HEK293 (cell line): ENCODE measurements around the gene SELENOO.

Experiments used
- CTCF ChIA-PET: fragments of 350-600 bp; formaldehyde crosslinking; extraction: SDS; loops from one replicate; lab custom pipeline; 2021; ENCODE audit warnings: antibody characterized with exemption; lab: Yijun Ruan, JAX
- POLR2A ChIA-PET: fragments of 300-600 bp; formaldehyde crosslinking; extraction: SDS; loops from one replicate; lab custom pipeline; 2020; ENCODE audit warnings: antibody characterized with exemption, inconsistent platforms; lab: Yijun Ruan, JAX
- H3K27ac ChIP-seq: fragments of 200-500 bp; sonication (Bioruptor generic); 2 replicates; pipeline ENCODE4 v1.5.1; 2014; ENCODE audit warnings: low read depth, low read length, control low read depth, inconsistent platforms; ENCODE audit errors: extremely low read depth
- H3K36me3 ChIP-seq, 2 experiments: fragments of 200-500 bp in 1 of 2; sonication (Bioruptor generic) in 1 of 2; 1 replicate in 1 of 2; 2 replicates in 1 of 2; pipeline ENCODE4 v1.5.1; 2014 to 2017; ENCODE audit warnings: inconsistent platforms in 2 of 2, low read length in 2 of 2; ENCODE audit not compliant: control insufficient read depth in 2 of 2, insufficient read depth in 1 of 2
- H3K4me1 ChIP-seq: fragments of 200-500 bp; sonication (Bioruptor generic); 2 replicates; pipeline ENCODE4 v1.5.1; 2014; ENCODE audit warnings: mild to moderate bottlenecking, low read length, inconsistent platforms; ENCODE audit not compliant: control insufficient read depth, insufficient read depth
- H3K4me3 ChIP-seq: 2 replicates; pipeline ENCODE4 v1.5.1; 2011; ENCODE audit warnings: low read depth, mild to moderate bottlenecking, control low read depth, low read length, moderate library complexity
- H3K9me3 ChIP-seq: fragments of 200-500 bp; sonication (Bioruptor generic); 2 replicates; pipeline ENCODE4 v1.5.1; 2014; ENCODE audit warnings: low read depth, low read length, inconsistent platforms; ENCODE audit not compliant: control insufficient read depth, insufficient read depth
- MEIS1 ChIP-seq: sonication (generic); formaldehyde crosslinking; IDR thresholded peaks from 2 replicates; pipeline ENCODE4 v1.8.1; 2022; ENCODE audit warnings: missing genetic modification reagents, mild to moderate bottlenecking, borderline replicate concordance
- PRDM1 ChIP-seq: fragments of 450-650 bp; formaldehyde crosslinking; IDR thresholded peaks from 2 replicates; pipeline ENCODE4; 2016; ENCODE audit warnings: missing biosample characterization, missing genetic modification characterization
- SALL2 ChIP-seq: fragments of 450-650 bp; formaldehyde crosslinking; IDR thresholded peaks from 2 replicates; pipeline ENCODE4 v1.5.0; 2017; ENCODE audit warnings: missing biosample characterization, mild to moderate bottlenecking, missing genetic modification characterization, borderline replicate concordance
- SP7 ChIP-seq: fragments of 450-650 bp; formaldehyde crosslinking; IDR thresholded peaks from 2 replicates; pipeline ENCODE4 v1.5.1; 2016; ENCODE audit warnings: missing biosample characterization, missing genetic modification characterization
- TCF7L2 ChIP-seq: IDR thresholded peaks from 2 replicates; pipeline ENCODE4 v1.6.1; 2011; ENCODE audit warnings: low read depth, mild to moderate bottlenecking, inconsistent platforms, low read length, moderate library complexity, borderline replicate concordance
- ZBTB8A ChIP-seq: fragments of 450-650 bp; formaldehyde crosslinking; IDR thresholded peaks from 2 replicates; pipeline ENCODE4 v1.5.1; 2016; ENCODE audit warnings: missing biosample characterization, missing genetic modification characterization
- ZNF549 ChIP-seq: fragments of 450-650 bp; IDR thresholded peaks from 2 replicates; pipeline ENCODE4 v1.5.1; 2018; ENCODE audit warnings: missing biosample characterization, missing genetic modification characterization, mild to moderate bottlenecking, inconsistent platforms, moderate library complexity
- ZNF596 ChIP-seq: fragments of 450-650 bp; IDR thresholded peaks from 2 replicates; pipeline ENCODE4 v1.5.0; 2018; ENCODE audit warnings: missing biosample characterization, mild to moderate bottlenecking, missing genetic modification characterization, moderate library complexity
- ZNF623 ChIP-seq: fragments of 450-650 bp; formaldehyde crosslinking; IDR thresholded peaks from 2 replicates; pipeline ENCODE4 v1.5.1; 2016; ENCODE audit warnings: missing biosample characterization, missing genetic modification characterization
- ZNF626 ChIP-seq: fragments of 450-650 bp; sonication (Bioruptor Pico); formaldehyde crosslinking; IDR thresholded peaks from 2 replicates; pipeline ENCODE4 v1.5.1; 2018; ENCODE audit warnings: missing biosample characterization, missing genetic modification characterization, inconsistent platforms
- ZNF670 ChIP-seq: fragments of 450-650 bp; formaldehyde crosslinking; IDR thresholded peaks from 2 replicates; pipeline ENCODE4 v1.5.1; 2016; ENCODE audit warnings: missing biosample characterization, missing genetic modification characterization, low read depth
- ZNF707 ChIP-seq: fragments of 450-650 bp; formaldehyde crosslinking; IDR thresholded peaks from 2 replicates; pipeline ENCODE4 v1.5.1; 2016; ENCODE audit warnings: missing biosample characterization, missing genetic modification characterization
- ZNF768 ChIP-seq: fragments of 450-650 bp; formaldehyde crosslinking; IDR thresholded peaks from 2 replicates; pipeline ENCODE4 v1.5.1; 2018; ENCODE audit warnings: missing biosample characterization, mild to moderate bottlenecking, missing genetic modification characterization
- TF ChIP-seq, protein P1 (sequence below): fragments of 450-650 bp; formaldehyde crosslinking; IDR thresholded peaks from 2 replicates; pipeline ENCODE4 v1.5.1; 2016; ENCODE audit warnings: missing biosample characterization, missing genetic modification characterization
- TF ChIP-seq, protein P2 (sequence below): fragments of 450-650 bp; formaldehyde crosslinking; IDR thresholded peaks from 2 replicates; pipeline ENCODE4 v1.5.1; 2017; ENCODE audit warnings: missing biosample characterization, mild to moderate bottlenecking, missing genetic modification characterization, moderate library complexity
- TF ChIP-seq, protein P3 (sequence below): fragments of 450-650 bp; formaldehyde crosslinking; IDR thresholded peaks from 2 replicates; pipeline ENCODE4 v1.5.1; 2016; ENCODE audit warnings: missing biosample characterization, missing genetic modification characterization
- TF ChIP-seq, protein P4 (sequence below): fragments of 450-650 bp; formaldehyde crosslinking; IDR thresholded peaks from 2 replicates; pipeline ENCODE4 v1.5.1; 2016; ENCODE audit warnings: missing biosample characterization, missing genetic modification characterization

SELENOO gene

DNA sequence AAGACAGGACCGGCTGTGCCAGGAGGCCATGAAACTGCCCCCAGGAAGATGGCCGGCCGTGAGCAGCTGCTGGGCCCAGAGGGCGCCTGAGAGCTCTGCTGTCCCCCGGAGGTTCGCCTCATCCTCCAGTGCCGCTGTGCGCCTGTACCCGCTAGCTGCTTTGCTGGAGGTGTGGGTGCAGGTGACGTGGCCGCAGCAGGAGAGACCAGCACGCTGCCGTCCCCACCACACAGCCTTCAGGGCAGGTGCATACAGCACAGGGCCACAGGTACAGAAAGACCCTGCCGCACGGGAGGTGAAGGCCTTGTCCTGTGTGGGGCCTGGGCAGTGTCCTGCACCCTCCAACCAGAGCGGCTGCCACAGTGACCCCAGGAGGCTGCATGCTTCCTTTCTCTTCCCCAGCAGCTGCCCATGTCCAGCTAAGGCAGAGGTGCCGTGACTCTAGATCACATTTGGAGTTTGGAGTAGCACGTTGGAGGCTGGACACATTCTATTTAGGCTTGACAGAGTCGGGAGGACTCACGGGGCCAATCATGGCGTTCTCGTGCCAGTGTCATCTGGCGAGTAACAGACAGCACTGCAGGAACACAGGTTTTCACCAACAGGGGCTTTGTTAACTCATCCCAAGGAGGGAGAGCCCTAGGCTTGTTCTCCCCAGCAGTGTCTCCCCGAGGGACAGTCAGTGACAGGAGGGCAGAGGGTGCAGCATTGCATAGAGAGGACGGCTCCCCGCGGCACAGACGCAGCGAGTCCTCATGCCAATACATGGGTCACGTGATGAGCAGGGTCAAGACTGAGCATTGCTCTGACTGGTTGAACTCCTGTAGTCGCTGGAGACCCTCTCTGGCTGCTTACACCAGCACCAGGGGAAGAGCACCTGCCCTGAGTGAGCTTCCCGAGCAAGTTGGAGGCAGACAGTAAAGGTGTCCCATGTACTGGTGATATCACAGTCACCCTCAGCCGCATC is 49.0 kb upstream of the SELENOO start:
- Histone ChIP-seq H3K27ac (no peak overlapping the region), H3K4me1 (no peaks in the 10 kb centered on the region), H3K9me3 (no peaks in the 10 kb centered on the region), H3K36me3 (no peaks in the 10 kb centered on the region), H3K4me3 (no peak overlapping the region)
- POLR2A ChIA-PET = interaction anchor here (1.9 kb wide), 1 partner anchor 39 kb away, joined by 4 read pairs; no protein-coding TSS in a partner anchor
- CTCF ChIA-PET = interaction anchor here (0.6 to 3.6 kb wide), 4 partner anchors 57 to 541 kb away, joined by 3 to 24 read pairs (median 5); no protein-coding TSS in a partner anchor
- TF ChIP-seq, protein P1, sequence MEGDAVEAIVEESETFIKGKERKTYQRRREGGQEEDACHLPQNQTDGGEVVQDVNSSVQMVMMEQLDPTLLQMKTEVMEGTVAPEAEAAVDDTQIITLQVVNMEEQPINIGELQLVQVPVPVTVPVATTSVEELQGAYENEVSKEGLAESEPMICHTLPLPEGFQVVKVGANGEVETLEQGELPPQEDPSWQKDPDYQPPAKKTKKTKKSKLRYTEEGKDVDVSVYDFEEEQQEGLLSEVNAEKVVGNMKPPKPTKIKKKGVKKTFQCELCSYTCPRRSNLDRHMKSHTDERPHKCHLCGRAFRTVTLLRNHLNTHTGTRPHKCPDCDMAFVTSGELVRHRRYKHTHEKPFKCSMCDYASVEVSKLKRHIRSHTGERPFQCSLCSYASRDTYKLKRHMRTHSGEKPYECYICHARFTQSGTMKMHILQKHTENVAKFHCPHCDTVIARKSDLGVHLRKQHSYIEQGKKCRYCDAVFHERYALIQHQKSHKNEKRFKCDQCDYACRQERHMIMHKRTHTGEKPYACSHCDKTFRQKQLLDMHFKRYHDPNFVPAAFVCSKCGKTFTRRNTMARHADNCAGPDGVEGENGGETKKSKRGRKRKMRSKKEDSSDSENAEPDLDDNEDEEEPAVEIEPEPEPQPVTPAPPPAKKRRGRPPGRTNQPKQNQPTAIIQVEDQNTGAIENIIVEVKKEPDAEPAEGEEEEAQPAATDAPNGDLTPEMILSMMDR (tag by site-specific recombination) = no peak; the same call in 1 of the 2 replicates
- no peak for TF ChIP-seq ZNF768

DNA sequence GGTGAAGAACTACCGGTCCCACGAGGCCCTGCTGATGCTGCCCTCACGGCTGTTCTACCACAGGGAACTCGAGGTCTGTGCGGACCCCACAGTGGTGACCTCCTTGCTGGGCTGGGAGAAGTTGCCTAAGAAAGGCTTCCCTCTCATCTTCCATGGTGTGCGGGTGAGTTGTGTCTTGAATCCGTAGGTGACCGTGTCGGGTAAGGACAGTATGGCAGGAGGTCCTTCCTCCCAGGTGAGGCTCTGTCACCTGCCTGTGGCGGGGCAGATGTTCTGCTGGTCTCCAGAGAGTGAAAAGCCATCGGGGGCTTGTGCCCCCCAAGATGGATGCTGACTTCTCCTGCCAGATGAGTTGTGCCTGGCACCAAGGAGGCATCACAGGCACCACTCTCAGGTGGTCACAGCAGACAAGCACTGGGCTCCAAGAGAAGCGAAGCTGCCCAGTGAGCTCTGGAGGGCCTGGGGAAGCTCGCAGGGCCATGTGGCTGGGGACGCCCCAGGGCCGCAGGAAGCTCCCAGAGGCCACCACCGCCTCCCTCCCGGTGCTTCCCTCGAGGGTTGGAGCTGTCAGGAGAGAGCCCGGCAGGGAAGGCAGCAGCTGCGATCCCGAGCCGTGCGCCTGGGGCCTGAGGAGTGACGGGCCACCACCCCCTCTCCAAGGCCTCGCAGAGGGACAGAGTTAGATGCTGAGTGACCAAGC is 47.6 kb upstream of the SELENOO start:
- H3K36me3 ChIP-seq = no peaks in the 10 kb centered on the region
- POLR2A ChIA-PET = no interaction called here
- H3K27ac ChIP-seq = no peak overlapping the region
- no peak overlapping the region for H3K4me3 ChIP-seq
- TF ChIP-seq ZNF549 (tag by site-specific recombination) = no peak
- no peaks in the 10 kb centered on the region for H3K9me3 ChIP-seq
- CTCF ChIA-PET = interaction anchor here (0.8 to 1.0 kb wide), 2 partner anchors 87 to 184 kb away, joined by 3 read pairs; no protein-coding TSS in a partner anchor
- H3K4me1 ChIP-seq = no peaks in the 10 kb centered on the region

DNA sequence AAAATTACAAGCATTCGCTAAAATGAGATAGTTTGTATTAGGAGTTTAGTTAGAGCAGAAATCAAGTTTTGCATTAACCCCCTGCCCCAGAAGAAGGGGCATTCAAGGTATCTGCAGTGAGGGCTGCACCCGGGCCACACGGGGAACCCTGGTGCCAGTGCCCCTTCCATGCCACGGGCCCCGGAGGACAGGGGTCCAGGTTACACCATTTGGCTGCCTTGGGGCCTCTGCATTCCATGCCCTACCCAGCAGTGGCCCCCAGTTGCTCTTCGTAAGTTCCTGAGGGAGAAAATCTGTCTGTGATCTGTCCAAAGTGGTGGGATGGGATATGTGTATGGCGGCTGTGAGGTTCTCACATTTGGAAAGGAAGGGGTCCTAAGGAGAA is 47.1 kb upstream of the SELENOO start:
- TF ChIP-seq ZNF707 (tag by site-specific recombination) (no peak), ZNF626 (tag by site-specific recombination) (no peak), ZBTB8A (tag by site-specific recombination) (no peak), TCF7L2 (no peak), ZNF596 (tag by site-specific recombination) (no peak), PRDM1 (no peak)
- CTCF ChIA-PET = interaction anchor here (0.6 to 1.0 kb wide), 3 partner anchors 87 to 344 kb away, joined by 3 read pairs; no protein-coding TSS in a partner anchor
- Histone ChIP-seq H3K27ac (no peak overlapping the region), H3K9me3 (no peaks in the 10 kb centered on the region), H3K36me3 (no peaks in the 10 kb centered on the region), H3K4me3 (no peak overlapping the region), H3K4me1 (no peaks in the 10 kb centered on the region)
- POLR2A ChIA-PET = no interaction called here

DNA sequence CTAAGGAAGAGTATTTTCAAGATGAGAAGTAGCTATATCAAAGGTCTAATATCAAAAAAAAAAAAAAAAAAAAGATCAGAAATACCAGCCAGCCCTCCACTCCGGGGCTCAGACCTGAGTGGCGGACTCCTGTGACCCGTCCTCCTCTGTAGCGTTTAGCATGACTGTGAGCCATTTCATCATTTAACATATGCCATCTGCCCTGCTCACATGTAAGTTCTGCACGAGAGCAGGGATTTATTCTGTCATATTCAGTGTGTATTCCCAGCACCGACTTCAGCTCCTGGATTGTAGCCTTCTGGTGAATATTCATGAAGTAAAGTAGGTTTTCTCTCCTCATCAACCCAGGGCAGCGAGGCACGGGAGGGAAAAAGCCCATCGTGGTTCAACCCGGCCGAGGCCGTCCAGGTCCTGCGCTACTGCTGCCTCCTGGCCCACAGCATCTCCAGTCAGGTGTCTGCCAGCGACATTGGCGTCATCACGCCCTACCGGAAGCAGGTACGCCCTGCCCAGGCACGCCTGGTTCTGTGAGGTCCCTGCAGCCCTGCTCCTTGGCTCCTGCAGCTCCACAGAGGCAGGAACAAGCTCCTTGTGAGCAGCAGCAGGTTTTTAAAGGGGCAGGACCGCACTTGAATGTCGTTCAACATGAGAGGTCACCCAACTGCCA is 43.0 kb upstream of the SELENOO start:
- Histone ChIP-seq H3K4me3 (no peak overlapping the region), H3K27ac (no peak overlapping the region), H3K9me3 (no peaks in the 10 kb centered on the region), H3K36me3 (no peaks in the 10 kb centered on the region), H3K4me1 (no peaks in the 10 kb centered on the region)
- ChIA-PET CTCF (interaction anchor here (0.6 to 2.9 kb wide), 5 partner anchors 8 to 325 kb away, joined by 3 to 18 read pairs (median 4); no protein-coding TSS in a partner anchor), POLR2A (interaction anchor here (0.6 kb wide), 1 partner anchor 253 kb away, joined by 3 read pairs; no protein-coding TSS in a partner anchor)
- TF ChIP-seq SALL2 = no peak
- TF ChIP-seq SP7 = no peak
- TF ChIP-seq, protein P2, sequence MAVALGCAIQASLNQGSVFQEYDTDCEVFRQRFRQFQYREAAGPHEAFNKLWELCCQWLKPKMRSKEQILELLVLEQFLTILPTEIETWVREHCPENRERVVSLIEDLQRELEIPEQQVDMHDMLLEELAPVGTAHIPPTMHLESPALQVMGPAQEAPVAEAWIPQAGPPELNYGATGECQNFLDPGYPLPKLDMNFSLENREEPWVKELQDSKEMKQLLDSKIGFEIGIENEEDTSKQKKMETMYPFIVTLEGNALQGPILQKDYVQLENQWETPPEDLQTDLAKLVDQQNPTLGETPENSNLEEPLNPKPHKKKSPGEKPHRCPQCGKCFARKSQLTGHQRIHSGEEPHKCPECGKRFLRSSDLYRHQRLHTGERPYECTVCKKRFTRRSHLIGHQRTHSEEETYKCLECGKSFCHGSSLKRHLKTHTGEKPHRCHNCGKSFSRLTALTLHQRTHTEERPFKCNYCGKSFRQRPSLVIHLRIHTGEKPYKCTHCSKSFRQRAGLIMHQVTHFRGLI = no peak
- TF ChIP-seq, protein P3, sequence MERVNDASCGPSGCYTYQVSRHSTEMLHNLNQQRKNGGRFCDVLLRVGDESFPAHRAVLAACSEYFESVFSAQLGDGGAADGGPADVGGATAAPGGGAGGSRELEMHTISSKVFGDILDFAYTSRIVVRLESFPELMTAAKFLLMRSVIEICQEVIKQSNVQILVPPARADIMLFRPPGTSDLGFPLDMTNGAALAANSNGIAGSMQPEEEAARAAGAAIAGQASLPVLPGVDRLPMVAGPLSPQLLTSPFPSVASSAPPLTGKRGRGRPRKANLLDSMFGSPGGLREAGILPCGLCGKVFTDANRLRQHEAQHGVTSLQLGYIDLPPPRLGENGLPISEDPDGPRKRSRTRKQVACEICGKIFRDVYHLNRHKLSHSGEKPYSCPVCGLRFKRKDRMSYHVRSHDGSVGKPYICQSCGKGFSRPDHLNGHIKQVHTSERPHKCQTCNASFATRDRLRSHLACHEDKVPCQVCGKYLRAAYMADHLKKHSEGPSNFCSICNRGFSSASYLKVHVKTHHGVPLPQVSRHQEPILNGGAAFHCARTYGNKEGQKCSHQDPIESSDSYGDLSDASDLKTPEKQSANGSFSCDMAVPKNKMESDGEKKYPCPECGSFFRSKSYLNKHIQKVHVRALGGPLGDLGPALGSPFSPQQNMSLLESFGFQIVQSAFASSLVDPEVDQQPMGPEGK (tag by site-specific recombination) = no peak
- TF ChIP-seq MEIS1 = no peak
- TF ChIP-seq ZNF623 (tag by site-specific recombination) = no peak
- TF ChIP-seq ZNF670 (tag by site-specific recombination) = no peak
- TF ChIP-seq, protein P4, sequence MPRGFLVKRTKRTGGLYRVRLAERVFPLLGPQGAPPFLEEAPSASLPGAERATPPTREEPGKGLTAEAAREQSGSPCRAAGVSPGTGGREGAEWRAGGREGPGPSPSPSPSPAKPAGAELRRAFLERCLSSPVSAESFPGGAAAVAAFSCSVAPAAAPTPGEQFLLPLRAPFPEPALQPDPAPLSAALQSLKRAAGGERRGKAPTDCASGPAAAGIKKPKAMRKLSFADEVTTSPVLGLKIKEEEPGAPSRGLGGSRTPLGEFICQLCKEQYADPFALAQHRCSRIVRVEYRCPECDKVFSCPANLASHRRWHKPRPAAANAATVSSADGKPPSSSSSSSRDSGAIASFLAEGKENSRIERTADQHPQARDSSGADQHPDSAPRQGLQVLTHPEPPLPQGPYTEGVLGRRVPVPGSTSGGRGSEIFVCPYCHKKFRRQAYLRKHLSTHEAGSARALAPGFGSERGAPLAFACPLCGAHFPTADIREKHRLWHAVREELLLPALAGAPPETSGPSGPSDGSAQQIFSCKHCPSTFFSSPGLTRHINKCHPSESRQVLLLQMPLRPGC (tag by site-specific recombination) = no peak
